Measurements from ENCODE around the gene CREB3L1. TPM values are rescaled to one million over a fixed set of nuclear protein-coding genes. Genes with fewer than 3 reads are reported as not detected.

CREB3L1 gene
- total RNA-seq, 1 experiment from 2014 or later, result not detected

GRCh38 chr11:46345881-46346484 lies 68.5 kb downstream of the CREB3L1 start:
- in situ Hi-C loops (cut with HindIII; ENCODE audit: low pct_unique_long_range_greater_than_20kb, low sequenced_read_pairs), result no loop called here
- no peak for DNase-seq (ENCODE audit: low read depth, low spot score)

GRCh38 chr11:46346886-46347636 lies 69.6 kb downstream of the CREB3L1 start, which contains the start of gene DGKZ:
TSS of gene DGKZ (plus strand) at chr11:46347463. CDS start at chr11:46347660, 197 bp downstream.
- in situ Hi-C loops (cut with HindIII; ENCODE audit: low pct_unique_long_range_greater_than_20kb, low sequenced_read_pairs), result no loop called here
- peak; percentile 79 for DNase-seq (ENCODE audit: low read depth, low spot score)

- no peak for DNase-seq (ENCODE audit: low read depth, low spot score)
- in situ Hi-C loops (cut with HindIII; ENCODE audit: low pct_unique_long_range_greater_than_20kb, low sequenced_read_pairs), result no loop called here
Observed at GRCh38 chr11:46347637-46348311, 70.3 kb downstream of the CREB3L1 start.

GRCh38 chr11:46348566-46349401 lies 71.3 kb downstream of the CREB3L1 start:
- no peak for DNase-seq (ENCODE audit: low read depth, low spot score)
- in situ Hi-C loops (cut with HindIII; ENCODE audit: low pct_unique_long_range_greater_than_20kb, low sequenced_read_pairs), result no loop called here

GRCh38 chr11:46350695-46351094 lies 73.2 kb downstream of the CREB3L1 start:
- DNase-seq (ENCODE audit: low read depth, low spot score), result no peak
- in situ Hi-C loops (cut with HindIII; ENCODE audit: low pct_unique_long_range_greater_than_20kb, low sequenced_read_pairs), result no loop called here

GRCh38 chr11:46351148-46351547 lies 73.7 kb downstream of the CREB3L1 start:
- in situ Hi-C loops (cut with HindIII; ENCODE audit: low pct_unique_long_range_greater_than_20kb, low sequenced_read_pairs), result no loop called here
- no peak for DNase-seq (ENCODE audit: low read depth, low spot score)

GRCh38 chr11:46351606-46352005 lies 74.1 kb downstream of the CREB3L1 start:
- in situ Hi-C loops (cut with HindIII; ENCODE audit: low pct_unique_long_range_greater_than_20kb, low sequenced_read_pairs), result no loop called here
- no peak for DNase-seq (ENCODE audit: low read depth, low spot score)

- in situ Hi-C loops (cut with HindIII; ENCODE audit: low pct_unique_long_range_greater_than_20kb, low sequenced_read_pairs), result no loop called here
- DNase-seq (ENCODE audit: low read depth, low spot score), result peak; percentile 56
Observed at GRCh38 chr11:46352063-46352841, 74.8 kb downstream of the CREB3L1 start.

GRCh38 chr11:46353698-46354097 lies 76.2 kb downstream of the CREB3L1 start:
- no peak for DNase-seq (ENCODE audit: low read depth, low spot score)
- in situ Hi-C loops (cut with HindIII; ENCODE audit: low pct_unique_long_range_greater_than_20kb, low sequenced_read_pairs), result no loop called here

GRCh38 chr11:46356924-46357482 lies 79.5 kb downstream of the CREB3L1 start:
- in situ Hi-C loops (cut with HindIII; ENCODE audit: low pct_unique_long_range_greater_than_20kb, low sequenced_read_pairs), result no loop called here
- no peak for DNase-seq (ENCODE audit: low read depth, low spot score)

- no peak for DNase-seq (ENCODE audit: low read depth, low spot score)
- in situ Hi-C loops (cut with HindIII; ENCODE audit: low pct_unique_long_range_greater_than_20kb, low sequenced_read_pairs), result no loop called here
Observed at GRCh38 chr11:46357483-46357936, 80.0 kb downstream of the CREB3L1 start.

GRCh38 chr11:46359953-46360352 lies 82.5 kb downstream of the CREB3L1 start:
- no peak for DNase-seq (ENCODE audit: low read depth, low spot score)
- in situ Hi-C loops (cut with HindIII; ENCODE audit: low pct_unique_long_range_greater_than_20kb, low sequenced_read_pairs), result no loop called here

GRCh38 chr11:46360878-46361277 lies 83.4 kb downstream of the CREB3L1 start:
- no peak for DNase-seq (ENCODE audit: low read depth, low spot score)
- in situ Hi-C loops (cut with HindIII; ENCODE audit: low pct_unique_long_range_greater_than_20kb, low sequenced_read_pairs), result no loop called here

GRCh38 chr11:46361283-46362155 lies 84.1 kb downstream of the CREB3L1 start:
- no peak for DNase-seq (ENCODE audit: low read depth, low spot score)
- in situ Hi-C loops (cut with HindIII; ENCODE audit: low pct_unique_long_range_greater_than_20kb, low sequenced_read_pairs), result no loop called here

- in situ Hi-C loops (cut with HindIII; ENCODE audit: low pct_unique_long_range_greater_than_20kb, low sequenced_read_pairs), result no loop called here
- no peak for DNase-seq (ENCODE audit: low read depth, low spot score)
Observed at GRCh38 chr11:46362156-46363030, 84.9 kb downstream of the CREB3L1 start.
